GM23338 (cell line): ENCODE data around the gene ZBTB18. TPM values are rescaled to one million over a fixed set of nuclear protein-coding genes. Genes with fewer than 3 reads are reported as not detected.

Experiments used
- ATAC-seq: fragments of 200-7000 bp; cut with Tn5 transposase; 3 replicates; pipeline ENCODE4 v1.9.1; 2020
- DNase-seq: peaks from one replicate; pipeline ENCODE4 v3.0.0-alpha.2; 2015; ENCODE audit warnings: low spot score
- H2AFZ ChIP-seq: fragments of 200-600 bp; sonication (generic); 2 replicates; pipeline ENCODE4 v1.8.0; 2016; ENCODE audit warnings: antibody characterized with exemption, mild to moderate bottlenecking, moderate library complexity
- H3F3A ChIP-seq: fragments of 200-600 bp; sonication (generic); replicated peaks from 2 replicates; pipeline ENCODE4 v1.8.0; 2017; ENCODE audit warnings: antibody characterized with exemption, mixed run types, low read depth
- H3K27ac ChIP-seq: fragments of 200-600 bp; sonication (generic); 2 replicates; pipeline ENCODE4 v1.6.1; 2016; ENCODE audit warnings: low read depth
- H3K27me3 ChIP-seq: fragments of 200-600 bp; sonication (generic); 2 replicates; pipeline ENCODE4 v1.8.0; 2016; ENCODE audit warnings: mild to moderate bottlenecking, mixed run types, moderate library complexity; ENCODE audit not compliant: insufficient read depth
- H3K36me3 ChIP-seq: fragments of 200-600 bp; sonication (generic); 2 replicates; pipeline ENCODE4 v1.8.0; 2016; ENCODE audit warnings: mild to moderate bottlenecking; ENCODE audit not compliant: insufficient read depth
- H3K4me1 ChIP-seq: fragments of 200-600 bp; sonication (generic); 2 replicates; pipeline ENCODE4 v1.8.0; 2016; ENCODE audit warnings: mild to moderate bottlenecking, moderate library complexity; ENCODE audit not compliant: insufficient read depth
- H3K4me2 ChIP-seq: fragments of 200-600 bp; sonication (generic); 2 replicates; pipeline ENCODE4 v1.7.1; 2017; ENCODE audit warnings: mixed run types
- H3K4me3 ChIP-seq: fragments of 200-600 bp; sonication (generic); 2 replicates; pipeline ENCODE4 v1.6.1; 2016; ENCODE audit warnings: mixed run types
- H3K79me2 ChIP-seq: fragments of 200-600 bp; sonication (generic); replicated peaks from 2 replicates; pipeline ENCODE4 v1.8.0; 2017; ENCODE audit warnings: mild to moderate bottlenecking; ENCODE audit not compliant: insufficient read depth
- H3K9me2 ChIP-seq: fragments of 200-600 bp; sonication (generic); 2 replicates; pipeline ENCODE4 v1.8.0; 2017; ENCODE audit not compliant: insufficient read depth
- H4K20me1 ChIP-seq: fragments of 200-600 bp; sonication (generic); replicated peaks from 2 replicates; pipeline ENCODE4 v1.8.0; 2017; ENCODE audit warnings: mild to moderate bottlenecking; ENCODE audit not compliant: insufficient read depth
- H3K27ac Mint-ChIP-seq: 2 replicates; pipeline ENCODE4 v1.8.0; 2020; ENCODE audit warnings: inconsistent platforms, mild to moderate bottlenecking, moderate library complexity, mixed read lengths
- H3K27me3 Mint-ChIP-seq: 3 replicates; pipeline ENCODE4 v1.8.0; 2022; ENCODE audit warnings: low read depth, mild to moderate bottlenecking, moderate library complexity, mixed read lengths, inconsistent platforms; ENCODE audit not compliant: insufficient read depth, poor library complexity
- H3K36me3 Mint-ChIP-seq: 3 replicates; pipeline ENCODE4 v1.8.0; 2021; ENCODE audit warnings: low read depth, mild to moderate bottlenecking, inconsistent platforms, moderate library complexity, mixed read lengths
- H3K4me1 Mint-ChIP-seq: 3 replicates; pipeline ENCODE4 v1.8.0; 2020; ENCODE audit warnings: mild to moderate bottlenecking, inconsistent platforms, mixed read lengths
- H3K4me3 Mint-ChIP-seq: 3 replicates; pipeline ENCODE4 v1.8.0; 2021; ENCODE audit warnings: moderate library complexity, mild to moderate bottlenecking, inconsistent platforms, mixed read lengths
- H3K9me3 Mint-ChIP-seq: 3 replicates; pipeline ENCODE4 v1.8.0; 2020; ENCODE audit warnings: moderate library complexity, mild to moderate bottlenecking, inconsistent platforms, mixed read lengths
- CREB1 ChIP-seq: fragments of 250-450 bp; sonication (Bioruptor Pico); IDR thresholded peaks from 2 replicates; pipeline ENCODE4 v1.5.0; 2020; ENCODE audit warnings: low read depth, mild to moderate bottlenecking, moderate library complexity
- ETS1 ChIP-seq: IDR thresholded peaks from 2 replicates; pipeline ENCODE4 v1.6.1; 2016; ENCODE audit warnings: antibody characterized with exemption
- EZH2 ChIP-seq: fragments of 200-600 bp; sonication (generic); IDR thresholded peaks from one replicate; pipeline ENCODE4 v1.8.0; 2017; ENCODE audit warnings: antibody characterized with exemption, mild to moderate bottlenecking, low read depth; ENCODE audit not compliant: unreplicated experiment
- EZH2phosphoT487 ChIP-seq: fragments of 200-600 bp; sonication (generic); IDR thresholded peaks from one replicate; pipeline ENCODE4 v1.8.1; 2018; ENCODE audit warnings: antibody characterized with exemption; ENCODE audit not compliant: unreplicated experiment
- JUNB ChIP-seq: IDR thresholded peaks from one replicate; pipeline ENCODE4 v1.6.1; 2016; ENCODE audit warnings: antibody characterized with exemption; ENCODE audit not compliant: unreplicated experiment
- NANOG ChIP-seq: IDR thresholded peaks from 2 replicates; pipeline ENCODE4 v1.6.1; 2016; ENCODE audit warnings: antibody characterized with exemption, borderline replicate concordance
- POLR2AphosphoS5 ChIP-seq: IDR thresholded peaks from 2 replicates; pipeline ENCODE4 v1.6.1; 2016; ENCODE audit warnings: antibody characterized with exemption, low read depth
- REST ChIP-seq: IDR thresholded peaks from one replicate; pipeline ENCODE4 v1.6.1; 2018; ENCODE audit warnings: antibody characterized with exemption; ENCODE audit not compliant: unreplicated experiment
- STAT1 ChIP-seq: IDR thresholded peaks from one replicate; pipeline ENCODE4 v1.6.1; 2016; ENCODE audit warnings: antibody characterized with exemption; ENCODE audit not compliant: unreplicated experiment
- ZNF114 ChIP-seq: fragments of 250-450 bp; sonication (Bioruptor Pico); IDR thresholded peaks from 2 replicates; pipeline ENCODE4 v1.5.0; 2020; ENCODE audit warnings: mild to moderate bottlenecking, moderate library complexity
- ZNF331 ChIP-seq: fragments of 250-450 bp; sonication (Bioruptor Pico); IDR thresholded peaks from 2 replicates; pipeline ENCODE4 v1.5.0; 2020; ENCODE audit warnings: low read depth, mild to moderate bottlenecking, moderate library complexity
- ZNF462 ChIP-seq: fragments of 250-450 bp; sonication (Bioruptor Pico); IDR thresholded peaks from 2 replicates; pipeline ENCODE4 v1.5.0; 2020; ENCODE audit warnings: mild to moderate bottlenecking, moderate library complexity
- polyA plus RNA-seq: library from polyadenylated mRNA; unstranded; fragments of >200 nt; fragmentation: Nextera tagmentation; extraction: Ambion mirVana; gene quantifications from 2 replicates; pipeline ENCODE4 v1.2.1, GENCODE V29; 2016
- total RNA-seq: library from RNA; depleted of rRNA; stranded (reverse); fragments of >200 nt; shearing (Covaris generic); gene quantifications from 2 replicates; pipeline ENCODE4 v1.2.3, GENCODE V29; 2014
- TF ChIP-seq, protein P1 (sequence below), 2 experiments: fragments of 200-600 bp in 1 of 2; sonication (generic) in 1 of 2; conservative IDR thresholded peaks; 2 replicates each; pipeline versions ENCODE4 v1.5.1 to v1.6.1; 2016 to 2017; ENCODE audit warnings: antibody characterized with exemption in 2 of 2, low read depth in 2 of 2, mild to moderate bottlenecking in 2 of 2, moderate library complexity in 1 of 2

Gene ZBTB18
- total and polyA plus RNA-seq, 2 experiments from 2014 or later, result 5.5 to 12.2 TPM

GRCh38 chr1:244096066-244096610 is 45.1 kb downstream of the ZBTB18 start:
- Histone ChIP-seq H4K20me1 (no peaks in the 10 kb centered on the region), H3K4me3 (no peak overlapping the region), H3K4me1 (no peaks in the 10 kb centered on the region; the same call in 1 of the 2 replicates), H3K36me3 (no peaks in the 10 kb centered on the region), H3K9me2 (no peaks in the 10 kb centered on the region), H3K27me3 (no peaks in the 10 kb centered on the region), H2AFZ (no peak overlapping the region), H3K79me2 (no peaks in the 10 kb centered on the region), H3K27ac (no peak overlapping the region), H3K4me2 (no peak overlapping the region), H3F3A (no peaks in the 10 kb centered on the region)
- Mint-ChIP-seq H3K36me3 (no peaks in the 10 kb centered on the region), H3K9me3 (no peaks in the 10 kb centered on the region), H3K4me3 (no peak overlapping the region), H3K27ac (no peak overlapping the region), H3K27me3 (peaks cover 2% of the 10 kb centered on the region), H3K4me1 (peaks cover 12% of the 10 kb centered on the region)
- ATAC-seq (no peak), DNase-seq (no peak)
- TF ChIP-seq ETS1 (no peak), EZH2 (no peak), POLR2AphosphoS5 (no peak), STAT1 (no peak), ZNF331 (CRISPR knock-in tag) (no peak), REST (no peak), EZH2phosphoT487 (no peak), NANOG (no peak), CREB1 (CRISPR knock-in tag) (no peak), ZNF114 (CRISPR knock-in tag) (no peak), ZNF462 (CRISPR knock-in tag) (no peak), JUNB (no peak)
- TF ChIP-seq, protein P1, sequence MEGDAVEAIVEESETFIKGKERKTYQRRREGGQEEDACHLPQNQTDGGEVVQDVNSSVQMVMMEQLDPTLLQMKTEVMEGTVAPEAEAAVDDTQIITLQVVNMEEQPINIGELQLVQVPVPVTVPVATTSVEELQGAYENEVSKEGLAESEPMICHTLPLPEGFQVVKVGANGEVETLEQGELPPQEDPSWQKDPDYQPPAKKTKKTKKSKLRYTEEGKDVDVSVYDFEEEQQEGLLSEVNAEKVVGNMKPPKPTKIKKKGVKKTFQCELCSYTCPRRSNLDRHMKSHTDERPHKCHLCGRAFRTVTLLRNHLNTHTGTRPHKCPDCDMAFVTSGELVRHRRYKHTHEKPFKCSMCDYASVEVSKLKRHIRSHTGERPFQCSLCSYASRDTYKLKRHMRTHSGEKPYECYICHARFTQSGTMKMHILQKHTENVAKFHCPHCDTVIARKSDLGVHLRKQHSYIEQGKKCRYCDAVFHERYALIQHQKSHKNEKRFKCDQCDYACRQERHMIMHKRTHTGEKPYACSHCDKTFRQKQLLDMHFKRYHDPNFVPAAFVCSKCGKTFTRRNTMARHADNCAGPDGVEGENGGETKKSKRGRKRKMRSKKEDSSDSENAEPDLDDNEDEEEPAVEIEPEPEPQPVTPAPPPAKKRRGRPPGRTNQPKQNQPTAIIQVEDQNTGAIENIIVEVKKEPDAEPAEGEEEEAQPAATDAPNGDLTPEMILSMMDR (conservative IDR thresholded peaks at IDR 0.05; ENCODE audit: low read depth in 2 of 2), result no peak
